Neural progenitor cell (in vitro differentiated cells): ENCODE data around the gene AP1B1.

ENCODE experiments used
- CTCF ChIP-seq: fragments of 200-600 bp; sonication (generic); IDR thresholded peaks from 2 replicates; pipeline ENCODE4 v1.5.1; 2017; ENCODE audit warnings: antibody characterized with exemption, mild to moderate bottlenecking
- EZH2 ChIP-seq: fragments of 200-600 bp; sonication (generic); IDR thresholded peaks from 2 replicates; pipeline ENCODE4 v1.6.1; 2017; ENCODE audit warnings: antibody characterized with exemption, mild to moderate bottlenecking, moderate library complexity
- EZH2phosphoT487 ChIP-seq: fragments of 200-600 bp; sonication (generic); IDR thresholded peaks from 2 replicates; pipeline ENCODE4 v1.6.1; 2017; ENCODE audit warnings: antibody characterized with exemption

GRCh38 chr22:29299136-29299900 lies 89.1 kb downstream of the AP1B1 start:
- TF ChIP-seq CTCF (no peak), EZH2phosphoT487 (no peak), EZH2 (no peak)
